SK-MEL-5 (cell line): Measurements from ENCODE around the gene JAM3. TPM values are rescaled to one million over a fixed set of nuclear protein-coding genes. Genes with fewer than 3 reads are reported as not detected.

ENCODE experiments used
- DNase-seq: peaks from one replicate; pipeline ENCODE4 v3.0.0-alpha.2; 2016; ENCODE audit warnings: low read depth, low spot score
- in situ Hi-C: cut with HindIII; loops from 2 replicates; pipeline ENCODE4 v1.10.0; 2016; ENCODE audit warnings: low sequenced_read_pairs, high pct_unique_total_duplicates, low pct_unique_long_range_greater_than_20kb
- polyA plus RNA-seq, 2 experiments: library from polyadenylated mRNA; depleted of rRNA; stranded (reverse); fragments of >200 nt; gene quantifications; 2 replicates each; pipeline ENCODE4 v1.2.3, GENCODE V29; 2015
- total RNA-seq: library from RNA; depleted of rRNA; stranded (reverse); fragments of >200 nt; shearing (Covaris generic); gene quantifications from 2 replicates; pipeline ENCODE4 v1.2.3, GENCODE V29; 2014; rRNA removed

JAM3 gene
- total RNA-seq = 70.7 and 72.2 TPM in 2 replicates
- 54.3 and 69.6 TPM in 2 replicates for polyA plus RNA-seq (2015; cell fraction: cytosol; rRNA removed)
- 29.3 and 36.9 TPM in 2 replicates for polyA plus RNA-seq (2015; cell fraction: nucleus; rRNA removed)

GRCh38 chr11:134068829-134069425, at the start of gene JAM3:
Gene JAM3 (plus strand): TSS chr11:134069072. CDS start chr11:134069084, 12 bp downstream.
- in situ Hi-C loops = no loop called here

GRCh38 chr11:134019500-134019899, 49.4 kb upstream of the JAM3 start:
- in situ Hi-C loops = no loop called here

More at GRCh38 chr11:134068829-134069425, at the start of gene JAM3:
- peak; percentile 89 for DNase-seq

GRCh38 chr11:134020598-134020997, 48.3 kb upstream of the JAM3 start:
- in situ Hi-C loops = no loop called here
- DNase-seq = no peak

More at GRCh38 chr11:134019500-134019899, 49.4 kb upstream of the JAM3 start:
- no peak for DNase-seq

- no peak for DNase-seq
- in situ Hi-C loops = no loop called here
Measured at GRCh38 chr11:134021326-134021725, 47.5 kb upstream of the JAM3 start.

GRCh38 chr11:134022748-134023147, 46.1 kb upstream of the JAM3 start:
- DNase-seq = no peak
- in situ Hi-C loops = no loop called here

- in situ Hi-C loops = no loop called here
- DNase-seq = no peak
Measured at GRCh38 chr11:134024420-134025081, 44.3 kb upstream of the JAM3 start.

GRCh38 chr11:134025082-134025429, 43.8 kb upstream of the JAM3 start:
- in situ Hi-C loops = no loop called here
- no peak for DNase-seq

GRCh38 chr11:134026655-134027343, 42.1 kb upstream of the JAM3 start:
- no peak for DNase-seq
- in situ Hi-C loops = no loop called here

GRCh38 chr11:134027671-134028070, 41.2 kb upstream of the JAM3 start:
- DNase-seq = no peak
- in situ Hi-C loops = no loop called here

GRCh38 chr11:134028368-134028920, 40.4 kb upstream of the JAM3 start:
- in situ Hi-C loops = no loop called here

GRCh38 chr11:134030853-134031252, 38.0 kb upstream of the JAM3 start:
- DNase-seq = no peak
- in situ Hi-C loops = no loop called here

More at GRCh38 chr11:134028368-134028920, 40.4 kb upstream of the JAM3 start:
- DNase-seq = no peak

- no peak for DNase-seq
Measured at GRCh38 chr11:134032043-134032442, 36.8 kb upstream of the JAM3 start.

GRCh38 chr11:134032501-134033091, 36.3 kb upstream of the JAM3 start:
- in situ Hi-C loops = no loop called here
- no peak for DNase-seq

More at GRCh38 chr11:134032043-134032442, 36.8 kb upstream of the JAM3 start:
- in situ Hi-C loops = no loop called here

- no peak for DNase-seq
- in situ Hi-C loops = no loop called here
Measured at GRCh38 chr11:134033276-134033675, 35.6 kb upstream of the JAM3 start.

- DNase-seq = peak; percentile 57
- in situ Hi-C loops = no loop called here
Measured at GRCh38 chr11:134033696-134034491, 35.0 kb upstream of the JAM3 start.

GRCh38 chr11:134034496-134035381, 34.1 kb upstream of the JAM3 start:
- in situ Hi-C loops = no loop called here
- DNase-seq = peak; percentile 15
